Left ventricle myocardium inferior (tissue), 1 donor: ENCODE measurements around the gene LNX1. TPM values are rescaled to one million over a fixed set of nuclear protein-coding genes. Genes with fewer than 3 reads are reported as not detected.

Experiments used
- DNase-seq: peaks from one replicate; pipeline ENCODE4 v3.0.0-alpha.2; 2020
- H3K27ac ChIP-seq: fragments of 200-600 bp; replicated peaks from 2 replicates; pipeline ENCODE4 v1.8.0; 2021
- H3K27me3 ChIP-seq: fragments of 200-600 bp; 2 replicates; pipeline ENCODE4 v1.8.0; 2021; ENCODE audit warnings: low read depth
- H3K36me3 ChIP-seq: fragments of 200-600 bp; 2 replicates; pipeline ENCODE4 v1.8.0; 2021
- H3K4me1 ChIP-seq: fragments of 200-600 bp; 2 replicates; pipeline ENCODE4 v1.8.0; 2021
- H3K4me3 ChIP-seq: fragments of 200-600 bp; 2 replicates; pipeline ENCODE4 v1.8.0; 2021; ENCODE audit warnings: mild to moderate bottlenecking, moderate library complexity
- H3K9me3 ChIP-seq: fragments of 200-600 bp; replicated peaks from 2 replicates; pipeline ENCODE4 v1.8.0; 2021
- CTCF ChIP-seq: fragments of 200-600 bp; IDR thresholded peaks from 2 replicates; pipeline ENCODE4 v1.8.0; 2021; ENCODE audit warnings: antibody characterized with exemption, mild to moderate bottlenecking, borderline replicate concordance
- intact Hi-C: fragments of 100-400 bp; cut with micrococcal nuclease; formaldehyde crosslinking; loops from one replicate; pipeline ENCODE4 v1.11.0; 2022
- total RNA-seq: library from RNA; stranded (reverse); fragmentation: NEBNext Ultra II Directional; extraction: Animal tissue kit (Norgen Biotek cat#: 25700); gene quantifications from one replicate; pipeline ENCODE4 v1.2.1, GENCODE V29; 2021
- donor health status: DM: no; HTN: yes; CAD: no; lungs with severe emphysema.

The LNX1 gene
- total RNA-seq, 1 donor from 2014 or later = 9.5 TPM

DNA sequence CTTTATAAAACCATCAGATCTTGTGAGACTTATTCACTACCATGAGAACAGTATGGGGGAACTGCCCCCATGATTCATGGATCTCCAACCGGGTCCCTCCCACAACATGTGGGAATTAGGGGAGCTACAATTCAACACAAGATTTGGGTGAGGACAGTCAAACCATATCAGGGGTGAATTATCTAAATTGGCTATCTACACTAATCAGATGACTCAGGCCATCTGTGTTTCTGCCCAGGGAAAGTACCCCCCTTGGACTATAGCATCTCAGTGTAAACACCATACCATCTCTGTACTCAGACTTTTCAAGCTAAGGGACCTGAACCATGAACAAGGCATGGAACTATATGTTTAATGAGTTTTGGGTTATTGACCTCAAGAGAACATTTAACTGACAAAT lies 76.8 kb downstream of the LNX1 start:
- no peaks in the 10 kb centered on the region for H3K9me3 ChIP-seq
- TF ChIP-seq CTCF = no peak
- DNase-seq = no peak
- H3K27me3 ChIP-seq = no peaks in the 10 kb centered on the region
- intact Hi-C loops = no loop called here
- no peaks in the 10 kb centered on the region for H3K36me3 ChIP-seq
- no peak overlapping the region for H3K4me3 ChIP-seq
- H3K4me1 ChIP-seq = peaks cover 11% of the 10 kb centered on the region
- H3K27ac ChIP-seq = no peak overlapping the region

DNA sequence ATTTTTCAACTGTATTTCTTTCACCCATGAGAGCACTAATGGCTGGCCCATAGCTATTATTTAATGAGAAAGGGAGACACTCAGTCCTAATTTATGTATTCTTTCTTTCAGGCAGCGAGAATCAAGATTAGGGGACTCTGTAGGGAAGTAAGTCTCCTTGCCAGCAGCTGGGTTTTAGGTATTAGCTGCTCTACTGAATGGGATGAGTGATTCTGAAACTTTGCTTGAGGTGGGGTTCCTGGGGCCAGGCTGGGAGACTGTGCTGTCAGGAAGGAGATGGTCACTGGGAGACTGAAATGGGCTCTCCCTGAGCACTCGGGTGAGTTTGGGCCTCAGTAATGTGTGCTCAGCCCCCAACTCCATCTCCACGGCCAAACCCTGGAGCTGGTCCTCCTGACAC lies 78.7 kb downstream of the LNX1 start:
- TF ChIP-seq CTCF = no peak
- Histone ChIP-seq H3K9me3 (no peaks in the 10 kb centered on the region), H3K27me3 (no peaks in the 10 kb centered on the region), H3K36me3 (no peaks in the 10 kb centered on the region), H3K27ac (no peak overlapping the region), H3K4me1 (peaks cover 11% of the 10 kb centered on the region), H3K4me3 (no peak overlapping the region)
- intact Hi-C loops = no loop called here
- no peak for DNase-seq

- intact Hi-C loops = no loop called here
These were observed 80.3 kb downstream of the LNX1 start for GRCh38 chr4:53511014-53511413.

GRCh38 chr4:53510321-53510720 lies 81.0 kb downstream of the LNX1 start:
- H3K27me3 ChIP-seq = no peaks in the 10 kb centered on the region
- H3K4me1 ChIP-seq = peaks cover 18% of the 10 kb centered on the region
- peak overlapping the region; percentile 21 for H3K27ac ChIP-seq
- TF ChIP-seq CTCF = no peak
- intact Hi-C loops = no loop called here
- H3K4me3 ChIP-seq = no peak overlapping the region
- H3K9me3 ChIP-seq = no peaks in the 10 kb centered on the region
- H3K36me3 ChIP-seq = peaks cover 12% of the 10 kb centered on the region
- DNase-seq = no peak

More at GRCh38 chr4:53511014-53511413, 80.3 kb downstream of the LNX1 start:
- Histone ChIP-seq H3K9me3 (no peaks in the 10 kb centered on the region), H3K4me1 (peaks cover 18% of the 10 kb centered on the region), H3K36me3 (peaks cover 6% of the 10 kb centered on the region), H3K4me3 (no peak overlapping the region), H3K27me3 (no peaks in the 10 kb centered on the region), H3K27ac (peak overlapping the region; percentile 21)
- TF ChIP-seq CTCF = no peak
- DNase-seq = no peak

DNA sequence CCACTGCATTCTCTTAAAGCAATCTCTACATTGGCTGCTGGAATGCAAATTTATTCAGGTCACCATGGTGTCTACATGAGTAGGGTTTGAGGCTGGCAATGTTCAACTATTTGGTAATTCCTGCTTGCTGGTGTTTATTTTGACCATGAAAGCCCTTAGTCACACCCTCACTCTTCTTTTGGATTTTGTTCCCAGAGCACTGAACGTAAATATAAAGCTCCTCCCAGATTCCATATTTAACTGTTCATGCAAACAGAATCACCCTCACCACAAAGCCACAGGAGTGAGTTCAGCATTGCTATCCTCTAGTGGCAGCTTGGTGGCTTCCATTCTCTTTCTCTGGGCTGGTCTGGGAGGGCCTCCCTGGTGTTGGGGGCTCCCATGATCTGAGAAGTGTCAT lies 82.8 kb downstream of the LNX1 start:
- Histone ChIP-seq H3K4me3 (peak overlapping the region; percentile 40), H3K36me3 (peaks cover 12% of the 10 kb centered on the region), H3K4me1 (peaks cover 18% of the 10 kb centered on the region), H3K27ac (peak overlapping the region; percentile 84), H3K27me3 (no peaks in the 10 kb centered on the region), H3K9me3 (no peaks in the 10 kb centered on the region)
- intact Hi-C loops = no loop called here
- DNase-seq = no peak
- TF ChIP-seq CTCF = no peak
